SKM-1 (cell line): Measurements from ENCODE around the gene CA9.

ENCODE experiments used
- DNase-seq: peaks from one replicate; lab custom pipeline; 2025; ENCODE audit not compliant: unreplicated experiment; lab: John Stamatoyannopoulos, UW

Gene CA9

DNA sequence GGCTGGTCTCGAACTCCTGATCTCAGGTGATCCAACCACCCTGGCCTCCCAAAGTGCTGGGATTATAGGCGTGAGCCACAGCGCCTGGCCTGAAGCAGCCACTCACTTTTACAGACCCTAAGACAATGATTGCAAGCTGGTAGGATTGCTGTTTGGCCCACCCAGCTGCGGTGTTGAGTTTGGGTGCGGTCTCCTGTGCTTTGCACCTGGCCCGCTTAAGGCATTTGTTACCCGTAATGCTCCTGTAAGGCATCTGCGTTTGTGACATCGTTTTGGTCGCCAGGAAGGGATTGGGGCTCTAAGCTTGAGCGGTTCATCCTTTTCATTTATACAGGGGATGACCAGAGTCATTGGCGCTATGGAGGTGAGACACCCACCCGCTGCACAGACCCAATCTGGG is 1.5 kb downstream of the CA9 start:
- no peak for DNase-seq

DNA sequence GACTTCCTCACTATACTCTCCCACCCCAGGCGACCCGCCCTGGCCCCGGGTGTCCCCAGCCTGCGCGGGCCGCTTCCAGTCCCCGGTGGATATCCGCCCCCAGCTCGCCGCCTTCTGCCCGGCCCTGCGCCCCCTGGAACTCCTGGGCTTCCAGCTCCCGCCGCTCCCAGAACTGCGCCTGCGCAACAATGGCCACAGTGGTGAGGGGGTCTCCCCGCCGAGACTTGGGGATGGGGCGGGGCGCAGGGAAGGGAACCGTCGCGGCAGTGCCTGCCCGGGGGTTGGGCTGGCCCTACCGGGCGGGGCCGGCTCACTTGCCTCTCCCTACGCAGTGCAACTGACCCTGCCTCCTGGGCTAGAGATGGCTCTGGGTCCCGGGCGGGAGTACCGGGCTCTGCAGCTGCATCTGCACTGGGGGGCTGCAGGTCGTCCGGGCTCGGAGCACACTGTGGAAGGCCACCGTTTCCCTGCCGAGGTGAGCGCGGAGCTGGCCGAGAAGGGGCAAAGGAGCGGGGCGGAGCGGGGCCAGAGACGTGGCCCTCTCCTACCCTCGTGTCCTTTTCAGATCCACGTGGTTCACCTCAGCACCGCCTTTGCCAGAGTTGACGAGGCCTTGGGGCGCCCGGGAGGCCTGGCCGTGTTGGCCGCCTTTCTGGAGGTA is 2.1 kb downstream of the CA9 start:
- DNase-seq, result no peak

DNA sequence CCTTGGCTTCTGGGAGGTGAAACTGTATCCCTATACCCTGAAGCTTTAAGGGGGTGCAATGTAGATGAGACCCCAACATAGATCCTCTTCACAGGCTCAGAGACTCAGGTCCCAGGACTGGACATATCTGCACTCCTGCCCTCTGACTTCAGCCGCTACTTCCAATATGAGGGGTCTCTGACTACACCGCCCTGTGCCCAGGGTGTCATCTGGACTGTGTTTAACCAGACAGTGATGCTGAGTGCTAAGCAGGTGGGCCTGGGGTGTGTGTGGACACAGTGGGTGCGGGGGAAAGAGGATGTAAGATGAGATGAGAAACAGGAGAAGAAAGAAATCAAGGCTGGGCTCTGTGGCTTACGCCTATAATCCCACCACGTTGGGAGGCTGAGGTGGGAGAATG is 5.4 kb downstream of the CA9 start:
- DNase-seq, result no peak

DNA sequence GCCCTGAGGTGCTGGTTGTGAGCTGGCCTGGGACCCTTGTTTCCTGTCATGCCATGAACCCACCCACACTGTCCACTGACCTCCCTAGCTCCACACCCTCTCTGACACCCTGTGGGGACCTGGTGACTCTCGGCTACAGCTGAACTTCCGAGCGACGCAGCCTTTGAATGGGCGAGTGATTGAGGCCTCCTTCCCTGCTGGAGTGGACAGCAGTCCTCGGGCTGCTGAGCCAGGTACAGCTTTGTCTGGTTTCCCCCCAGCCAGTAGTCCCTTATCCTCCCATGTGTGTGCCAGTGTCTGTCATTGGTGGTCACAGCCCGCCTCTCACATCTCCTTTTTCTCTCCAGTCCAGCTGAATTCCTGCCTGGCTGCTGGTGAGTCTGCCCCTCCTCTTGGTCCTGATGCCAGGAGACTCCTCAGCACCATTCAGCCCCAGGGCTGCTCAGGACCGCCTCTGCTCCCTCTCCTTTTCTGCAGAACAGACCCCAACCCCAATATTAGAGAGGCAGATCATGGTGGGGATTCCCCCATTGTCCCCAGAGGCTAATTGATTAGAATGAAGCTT is 6.1 kb downstream of the CA9 start:
- no peak for DNase-seq

DNA sequence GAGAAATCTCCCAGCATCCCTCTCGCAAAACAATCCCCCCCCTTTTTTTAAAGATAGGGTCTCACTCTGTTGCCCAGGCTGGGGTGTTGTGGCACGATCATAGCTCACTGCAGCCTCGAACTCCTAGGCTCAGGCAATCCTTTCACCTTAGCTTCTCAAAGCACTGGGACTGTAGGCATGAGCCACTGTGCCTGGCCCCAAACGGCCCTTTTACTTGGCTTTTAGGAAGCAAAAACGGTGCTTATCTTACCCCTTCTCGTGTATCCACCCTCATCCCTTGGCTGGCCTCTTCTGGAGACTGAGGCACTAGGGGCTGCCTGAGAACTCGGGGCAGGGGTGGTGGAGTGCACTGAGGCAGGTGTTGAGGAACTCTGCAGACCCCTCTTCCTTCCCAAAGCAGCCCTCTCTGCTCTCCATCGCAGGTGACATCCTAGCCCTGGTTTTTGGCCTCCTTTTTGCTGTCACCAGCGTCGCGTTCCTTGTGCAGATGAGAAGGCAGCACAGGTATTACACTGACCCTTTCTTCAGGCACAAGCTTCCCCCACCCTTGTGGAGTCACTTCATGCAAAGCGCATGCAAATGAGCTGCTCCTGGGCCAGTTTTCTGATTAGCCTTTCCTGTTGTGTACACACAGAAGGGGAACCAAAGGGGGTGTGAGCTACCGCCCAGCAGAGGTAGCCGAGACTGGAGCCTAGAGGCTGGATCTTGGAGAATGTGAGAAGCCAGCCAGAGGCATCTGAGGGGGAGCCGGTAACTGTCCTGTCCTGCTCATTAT is 6.8 kb downstream of the CA9 start:
- DNase-seq, result no peak

DNA sequence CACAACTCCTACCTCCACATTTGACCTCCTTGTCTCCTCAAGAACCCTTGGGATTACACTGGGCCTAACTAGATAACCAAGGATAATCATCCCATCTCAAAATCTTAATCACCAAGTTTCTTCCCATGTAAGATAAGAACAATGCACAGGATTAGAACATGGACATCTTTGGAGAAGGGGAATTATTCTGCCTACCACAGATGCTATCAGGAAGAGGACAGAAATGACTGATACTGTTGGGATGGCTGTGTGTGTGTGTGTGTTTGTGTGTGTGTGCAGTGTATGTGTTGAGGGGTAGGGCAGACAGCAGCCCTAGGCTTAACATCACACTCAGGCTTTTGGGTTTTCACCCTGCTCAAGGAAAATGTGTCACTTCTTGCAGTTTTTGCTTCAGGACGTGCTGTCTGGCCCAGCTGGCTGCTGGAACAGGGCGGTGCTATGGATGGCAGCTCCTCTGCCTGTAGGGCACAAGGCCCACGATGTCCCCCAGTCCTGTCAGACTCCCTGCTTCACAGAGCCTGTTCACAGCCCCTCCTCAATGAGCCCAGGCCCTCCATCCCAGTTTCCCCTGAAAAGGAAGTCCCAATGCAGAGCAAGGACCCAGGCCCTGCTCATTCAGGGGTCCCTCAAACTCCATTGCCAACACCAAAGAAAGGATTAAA is 7.7 kb downstream of the CA9 start:
- no peak for DNase-seq

DNA sequence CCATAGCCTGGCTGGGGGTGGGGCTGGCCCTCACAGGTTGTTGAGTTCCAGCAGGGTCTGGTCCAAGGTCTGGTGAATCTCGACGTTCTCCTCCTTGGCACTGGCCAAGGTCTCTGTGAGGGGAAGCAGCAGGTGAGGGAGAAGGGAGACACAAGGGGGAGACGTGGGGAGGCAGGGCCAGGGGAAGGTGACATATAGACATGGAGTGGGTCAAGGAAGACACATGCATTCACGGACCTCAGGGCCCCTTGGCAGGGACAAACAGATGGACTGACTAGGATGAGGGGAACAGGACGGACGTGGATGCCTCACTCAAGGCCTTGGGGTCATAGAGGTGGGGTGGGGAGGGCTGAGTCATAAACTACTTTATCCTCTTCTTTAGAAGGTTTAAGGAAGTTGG is 8.3 kb downstream of the CA9 start:
- DNase-seq, result no peak

DNA sequence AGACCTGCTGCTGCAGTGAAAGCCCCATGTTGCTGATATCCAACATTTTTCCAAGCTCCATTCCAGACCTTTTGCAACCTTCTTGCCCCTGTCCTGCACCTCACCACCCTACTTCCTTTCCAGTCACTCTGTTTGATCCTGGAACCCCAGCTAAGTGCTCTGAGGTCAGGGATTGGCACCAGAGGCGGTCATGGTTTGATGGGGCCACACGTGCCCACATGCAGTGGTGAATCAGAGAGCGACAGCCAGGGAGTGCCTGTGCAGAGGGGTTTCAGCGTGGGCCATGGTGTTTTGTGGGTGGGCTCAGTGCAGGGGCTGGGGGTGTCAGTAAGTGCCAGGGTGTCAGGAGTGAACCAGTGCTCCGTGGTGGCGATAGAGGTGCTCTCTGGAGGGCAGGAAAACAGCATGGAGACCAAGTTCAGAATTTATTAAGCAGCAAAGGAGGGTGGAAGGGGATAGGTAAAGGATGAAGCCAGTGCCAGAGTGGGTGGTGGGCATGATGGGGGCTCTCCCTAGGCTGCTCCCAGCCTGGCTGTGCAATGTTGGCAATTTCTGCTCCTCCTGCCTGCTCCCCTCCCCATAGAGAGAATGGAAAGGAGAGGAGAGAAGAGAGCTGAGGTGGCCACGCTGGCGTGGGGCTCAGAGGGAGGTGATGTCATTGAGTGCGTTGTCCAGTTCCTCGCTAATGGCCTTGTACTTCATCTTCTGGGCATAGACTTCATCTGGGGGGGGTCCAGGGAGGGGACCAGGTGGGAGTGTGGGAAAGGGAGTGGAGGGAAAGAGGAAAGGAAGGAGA is 9.0 kb downstream of the CA9 start:
- no peak for DNase-seq

DNA sequence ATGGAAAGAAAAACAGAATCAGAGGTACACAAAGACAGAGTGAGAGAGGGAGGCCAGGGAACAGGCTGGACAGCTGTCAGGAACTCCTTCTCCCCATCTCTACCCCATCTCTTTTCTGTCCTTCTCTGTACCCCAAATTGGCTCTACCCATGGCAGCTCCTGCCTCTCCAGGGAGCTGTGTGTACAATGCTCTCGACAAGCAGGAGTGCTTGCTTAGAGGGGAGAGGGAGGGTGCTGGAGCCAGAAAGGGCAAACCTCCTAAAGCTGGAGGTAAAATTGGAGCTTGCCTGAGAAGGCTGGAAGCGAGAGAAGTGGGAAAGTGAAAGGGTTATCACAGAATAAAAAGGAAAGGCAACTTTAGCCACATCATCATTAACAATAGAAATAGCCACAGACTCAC is 9.6 kb downstream of the CA9 start:
- DNase-seq, result no peak

DNA sequence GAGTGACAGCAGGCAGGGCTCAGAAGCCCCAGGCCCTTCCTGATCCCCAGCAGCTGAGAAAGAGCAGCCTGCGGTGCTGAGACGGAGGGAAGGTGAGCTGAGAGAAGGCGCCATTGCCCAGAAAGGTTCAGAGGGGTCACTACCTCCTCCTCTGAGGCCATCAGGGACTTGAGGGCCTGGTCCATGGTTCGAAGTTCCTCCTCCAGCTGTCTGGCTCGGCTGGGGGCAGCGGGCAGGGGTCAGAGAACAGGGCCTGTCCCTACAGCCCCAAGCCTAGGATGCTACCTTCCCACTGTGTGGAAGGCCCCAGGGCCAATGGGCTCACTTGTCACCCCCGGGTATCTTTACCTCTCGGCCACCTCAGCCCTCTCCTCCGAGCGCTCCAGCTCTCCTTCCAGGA is 11.2 kb downstream of the CA9 start:
- DNase-seq, result no peak

DNA sequence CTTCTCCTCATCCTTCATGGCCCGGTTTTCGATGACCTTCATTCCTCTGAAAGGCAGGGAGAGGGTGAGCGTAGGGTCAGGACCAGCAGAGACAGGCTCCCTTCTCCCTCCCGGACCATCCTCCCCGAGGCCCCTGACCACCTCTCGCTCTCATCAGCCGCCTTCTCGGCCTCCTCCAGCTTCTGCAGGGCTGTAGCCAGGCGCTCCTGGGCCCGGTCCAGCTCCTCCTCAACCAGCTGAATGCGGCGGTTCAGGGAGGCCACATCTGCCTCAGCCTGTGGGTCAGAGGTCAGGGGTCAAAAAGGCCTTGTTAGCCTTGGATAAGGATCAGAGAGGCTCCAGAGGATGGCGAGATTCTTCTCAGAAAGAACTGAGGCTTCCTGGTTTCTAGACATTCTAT is 11.8 kb downstream of the CA9 start:
- DNase-seq, result no peak

DNA sequence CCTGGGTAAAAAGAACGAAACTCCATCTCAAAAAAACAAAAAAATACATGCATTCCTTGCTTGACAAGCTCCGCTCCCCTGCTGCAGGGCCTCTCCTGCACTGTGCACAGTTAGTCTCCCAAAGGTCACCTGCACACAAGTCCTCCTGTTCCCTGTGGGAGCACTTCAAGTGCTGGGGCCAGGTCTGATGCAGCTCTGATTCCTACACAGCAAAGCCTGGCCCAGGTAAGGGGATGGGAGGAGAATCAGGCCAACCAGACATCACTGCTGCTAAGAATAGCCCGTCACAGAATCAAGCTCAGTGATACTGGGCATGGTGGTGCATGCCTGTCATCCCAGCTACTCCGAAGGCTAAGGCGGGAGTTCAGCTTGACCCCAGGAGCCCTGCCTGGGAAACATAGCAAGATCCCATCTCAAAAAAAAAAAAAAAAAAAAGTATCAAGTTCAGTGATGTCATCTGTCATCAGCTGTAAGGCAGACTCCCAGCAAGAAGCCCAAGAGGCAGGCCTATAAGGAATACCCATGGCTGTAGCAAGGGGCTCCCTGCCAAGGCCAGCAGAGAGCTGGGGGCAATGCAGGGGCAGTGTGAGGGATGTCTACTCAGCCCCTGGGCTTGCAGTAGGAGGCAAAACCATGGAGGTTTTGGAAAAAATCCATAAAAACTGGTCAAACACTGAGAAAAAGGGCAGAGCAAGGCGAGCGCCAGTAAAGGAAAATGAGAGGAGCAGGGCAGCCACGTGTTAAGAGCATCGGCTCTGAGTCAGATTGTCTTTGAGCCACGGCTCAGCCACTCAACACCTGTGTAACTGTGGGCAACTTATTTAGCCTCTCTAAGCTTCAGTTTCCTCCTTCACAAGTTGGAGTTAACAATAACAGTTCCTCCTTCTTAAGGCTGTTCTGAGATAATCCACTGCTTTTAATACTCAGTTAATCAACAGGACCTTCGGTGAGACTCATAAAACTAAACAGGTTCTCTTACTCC is 12.8 kb downstream of the CA9 start:
- DNase-seq, result no peak

DNA sequence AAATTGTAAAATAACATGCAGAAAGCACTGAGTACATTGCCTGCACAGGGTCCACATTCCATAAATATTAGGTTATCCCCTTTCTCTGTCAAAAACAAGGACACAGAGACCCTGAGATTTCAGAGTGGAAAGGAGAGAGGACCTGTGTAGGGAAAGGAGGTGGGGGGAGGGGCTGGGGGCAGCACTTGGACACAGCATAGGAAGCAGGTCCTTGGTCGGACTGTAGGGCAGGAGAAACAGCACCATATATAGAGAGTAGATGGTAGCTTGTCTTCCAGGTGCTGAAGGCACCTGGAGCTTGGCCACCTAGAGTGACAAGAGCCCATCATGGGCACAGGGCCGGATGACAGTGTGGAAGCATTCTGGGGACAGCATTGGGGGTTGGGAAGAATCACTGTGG is 13.6 kb downstream of the CA9 start:
- DNase-seq, result no peak

DNA sequence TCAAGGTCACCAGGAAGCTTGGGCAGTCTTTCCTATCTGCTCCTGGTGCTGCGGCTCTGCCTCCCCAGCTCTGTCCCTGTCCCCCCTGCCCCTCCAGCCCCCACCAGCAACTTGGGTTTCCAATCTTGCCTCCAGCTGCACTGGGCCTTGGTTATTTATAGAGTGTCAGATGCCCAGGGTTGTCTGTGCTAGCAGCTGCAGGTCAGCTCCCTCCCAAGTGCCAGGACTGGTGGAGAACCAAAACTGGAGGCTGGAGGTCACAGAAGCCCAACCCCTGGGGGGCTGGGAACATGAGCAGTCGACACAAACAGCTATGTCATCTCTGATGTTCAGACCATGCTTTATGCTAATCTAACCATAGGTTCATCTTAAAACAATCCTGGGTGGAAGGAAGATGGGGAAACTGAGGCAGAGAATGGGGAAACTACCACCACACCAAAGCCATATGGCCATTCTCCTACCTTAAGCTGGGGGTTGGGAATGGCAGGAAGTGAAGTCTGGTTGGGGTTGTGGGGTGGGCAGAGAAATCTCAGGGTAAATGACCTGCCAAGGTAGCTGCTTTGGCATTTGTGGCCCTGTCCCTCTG is 14.3 kb downstream of the CA9 start:
- no peak for DNase-seq

DNA sequence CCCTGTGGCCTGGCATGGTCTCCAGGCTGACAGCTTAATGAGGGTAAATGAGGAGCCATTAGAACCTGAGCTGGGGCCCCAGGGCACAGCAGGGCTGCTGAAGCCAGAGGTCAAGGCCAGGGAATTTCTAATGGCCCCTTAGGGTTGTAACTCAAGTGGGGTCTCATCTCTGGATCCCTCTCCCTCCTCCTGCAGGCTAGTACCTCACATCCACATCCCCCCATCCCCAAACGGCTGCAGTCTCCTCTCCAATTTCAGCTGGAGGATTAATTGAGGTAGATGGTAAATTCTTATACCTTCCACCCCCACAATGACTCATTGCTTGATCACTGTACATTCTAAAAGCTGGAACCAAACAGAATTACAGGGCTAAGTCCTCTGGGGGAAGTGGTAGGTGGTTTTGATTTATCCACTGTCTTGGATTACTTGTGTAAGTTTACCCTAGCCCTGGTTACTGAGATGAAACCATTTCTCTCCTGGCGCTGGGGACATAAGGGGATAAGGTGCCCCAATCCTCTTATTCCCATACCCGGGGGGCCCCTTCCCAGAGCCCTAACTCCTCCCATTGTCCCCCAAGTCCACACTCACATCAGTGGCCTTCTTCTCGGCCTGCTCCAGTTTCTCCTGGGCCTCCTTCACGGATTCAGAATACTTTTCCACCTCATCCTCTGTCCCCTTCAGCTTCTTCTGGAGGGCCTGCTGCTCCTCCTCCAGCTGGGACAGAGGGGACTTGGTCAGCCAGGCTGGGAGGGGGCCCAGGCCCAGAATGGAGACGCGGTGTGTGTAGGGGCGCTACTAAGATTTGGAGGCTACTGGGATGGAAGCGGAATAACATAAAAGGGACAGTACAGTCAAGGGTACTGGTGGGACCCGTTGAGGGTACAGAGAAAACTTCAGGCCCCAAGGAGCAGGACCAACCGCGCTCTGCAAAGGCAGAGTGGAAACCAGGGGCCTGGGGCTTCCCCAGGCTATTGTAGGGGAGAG is 15.1 kb downstream of the CA9 start:
- no peak for DNase-seq

DNA sequence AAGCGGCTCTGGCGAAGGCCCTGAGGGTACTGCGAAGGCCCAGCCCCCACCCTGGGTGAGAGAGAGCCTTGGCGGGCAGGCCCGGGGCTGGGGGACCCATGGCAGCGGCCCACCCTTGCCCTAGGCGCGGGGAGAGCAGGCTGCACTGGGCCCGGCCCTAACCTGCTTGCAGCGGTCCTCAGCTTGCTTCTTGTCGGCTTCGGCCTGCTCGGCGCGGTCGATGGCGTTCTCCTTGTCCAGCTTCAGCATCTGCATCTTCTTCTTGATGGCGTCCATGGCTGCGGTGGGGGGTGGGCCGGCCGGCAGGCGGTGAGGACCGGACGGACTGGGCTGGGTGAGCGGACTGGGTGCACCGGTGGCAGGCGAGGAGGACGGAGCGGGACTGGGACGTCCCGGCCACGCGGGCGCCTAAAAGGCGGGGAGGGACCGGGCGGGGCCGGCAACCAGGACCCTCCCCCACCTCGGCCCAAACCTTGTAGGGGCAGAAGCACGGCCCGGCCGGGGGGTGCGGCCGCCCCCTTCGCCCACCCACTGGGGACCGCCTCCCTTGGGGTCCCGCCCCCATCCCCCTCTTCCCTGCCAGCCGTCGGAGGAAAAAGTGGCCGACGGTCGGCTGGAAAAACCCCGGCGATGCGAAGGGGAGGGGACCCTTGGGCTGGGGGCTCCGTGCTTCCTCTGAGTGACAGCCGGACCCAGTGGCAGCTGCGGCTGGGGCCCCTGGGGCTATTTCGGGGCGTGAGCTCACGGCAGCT is 16.0 kb downstream of the CA9 start, which contains the start of gene TPM2:
Gene TPM2 (minus strand): TSS at position 384 of the 752 bp plus-strand sequence. CDS start 108 bp downstream, at position 276.
- no peak for DNase-seq

DNA sequence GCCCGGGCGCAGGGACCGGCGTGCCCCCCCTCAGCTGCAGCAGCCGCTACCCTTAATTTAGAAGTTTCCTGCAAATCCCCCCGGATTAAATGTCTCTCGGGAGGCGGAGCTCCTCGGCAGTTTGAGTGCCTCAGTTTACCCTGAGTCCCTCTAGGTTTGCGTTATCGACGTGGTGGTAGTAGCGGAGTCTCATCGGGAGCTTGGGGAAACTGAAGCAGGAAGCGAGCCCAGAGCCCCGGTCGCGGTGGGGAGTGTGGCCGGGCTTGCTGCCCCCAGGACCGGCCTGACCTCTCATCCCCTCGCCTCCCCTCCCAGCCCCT is 16.5 kb downstream of the CA9 start:
- no peak for DNase-seq
